Colonic mucosa (tissue), 4 donors: Measurements from ENCODE around the gene GALNT9. TPM values are rescaled to one million over a fixed set of nuclear protein-coding genes. Genes with fewer than 3 reads are reported as not detected.

Experiments
- DNase-seq: peaks from one replicate; pipeline ENCODE4 v3.0.0-alpha.2; 2020
- H3K27ac ChIP-seq: fragments of 200-600 bp; one replicate; pipeline ENCODE4 v1.8.0; 2021
- H3K27me3 ChIP-seq: fragments of 200-600 bp; one replicate; pipeline ENCODE4 v1.8.0; 2021
- H3K36me3 ChIP-seq: fragments of 200-600 bp; one replicate; pipeline ENCODE4 v1.8.0; 2021
- H3K4me1 ChIP-seq: fragments of 200-600 bp; one replicate; pipeline ENCODE4 v1.8.0; 2021; ENCODE audit warnings: mild to moderate bottlenecking
- H3K4me3 ChIP-seq: fragments of 200-600 bp; one replicate; pipeline ENCODE4 v1.8.0; 2021
- H3K9ac ChIP-seq, 2 donors: one replicate each; pipeline ENCODE4 v1.7.0; 2013; ENCODE audit warnings: control low read depth in 2 of 2, low read depth in 2 of 2, low read length in 2 of 2
- H3K9me3 ChIP-seq: fragments of 200-600 bp; one replicate; pipeline ENCODE4 v1.8.0; 2021
- intact Hi-C: fragments of 100-400 bp; cut with DNase I; formaldehyde crosslinking; loops from one replicate; pipeline ENCODE4 v1.14.1; 2022
- total RNA-seq, 2 donors: library from RNA; stranded (reverse); fragmentation: NEBNext Ultra II Directional in 1 of 2; extraction: Animal tissue kit (Norgen Biotek cat#: 25700) in 1 of 2; gene quantifications; one replicate each; pipeline ENCODE4 v1.2.1, GENCODE V29; 2021
- TF ChIP-seq, protein P1 (sequence below): fragments of 200-600 bp; IDR thresholded peaks from one replicate; pipeline ENCODE4 v1.8.0; 2022; ENCODE audit warnings: antibody characterized with exemption, mild to moderate bottlenecking
- donor health status: healthy.
- donor health status: DM: no; HTN: no; CAD: no.
- donor health status: DM: no; HTN: no; CAD: no.

GALNT9 gene
- total RNA-seq, 2 donors from 2014 or later: 0.45 TPM; not detected in 1

DNA sequence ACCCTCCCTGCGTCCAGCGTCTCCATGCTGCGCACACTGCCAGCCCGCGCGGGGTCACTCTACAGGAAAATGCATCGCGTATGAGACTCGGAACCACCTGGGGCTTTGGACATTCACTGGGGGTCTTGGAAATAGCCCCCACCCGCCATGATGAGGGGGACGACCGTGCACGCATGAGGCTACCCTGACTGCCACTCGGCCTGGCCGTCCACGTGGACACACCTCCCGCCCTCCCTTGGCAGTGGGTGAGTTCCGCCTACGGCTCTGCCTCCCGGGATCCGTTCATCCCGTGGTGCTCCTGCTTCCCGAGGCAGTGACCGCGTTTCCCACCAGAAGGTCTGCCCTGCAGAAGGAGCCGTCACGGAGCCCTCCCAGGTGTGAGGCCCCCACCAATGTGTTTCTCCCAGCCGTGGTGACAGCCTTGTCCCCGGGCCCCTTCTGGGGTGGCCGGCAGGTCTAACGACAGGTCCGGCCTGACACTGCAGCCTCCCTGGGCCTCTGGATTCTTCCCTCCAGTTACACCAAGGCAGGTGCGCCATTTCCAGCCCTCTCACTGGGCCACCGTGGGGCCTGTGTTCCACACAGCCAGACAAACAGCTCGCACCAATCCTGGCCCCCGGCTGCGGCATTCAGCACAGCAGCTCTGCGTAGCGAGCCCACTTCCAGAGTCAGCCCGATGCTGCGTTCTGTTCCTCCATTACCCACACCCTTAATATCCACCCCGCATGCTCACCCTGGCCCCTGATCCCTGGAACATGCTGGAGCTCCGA, 11.1 kb upstream of the GALNT9 start:
- Histone ChIP-seq H3K4me1 (no peaks in the 10 kb centered on the region), H3K27me3 (no peaks in the 10 kb centered on the region), H3K4me3 (no peak overlapping the region), H3K36me3 (no peaks in the 10 kb centered on the region), H3K9me3 (no peaks in the 10 kb centered on the region), H3K27ac (no peak overlapping the region), H3K9ac (no peak overlapping the region)
- TF ChIP-seq, protein P1, sequence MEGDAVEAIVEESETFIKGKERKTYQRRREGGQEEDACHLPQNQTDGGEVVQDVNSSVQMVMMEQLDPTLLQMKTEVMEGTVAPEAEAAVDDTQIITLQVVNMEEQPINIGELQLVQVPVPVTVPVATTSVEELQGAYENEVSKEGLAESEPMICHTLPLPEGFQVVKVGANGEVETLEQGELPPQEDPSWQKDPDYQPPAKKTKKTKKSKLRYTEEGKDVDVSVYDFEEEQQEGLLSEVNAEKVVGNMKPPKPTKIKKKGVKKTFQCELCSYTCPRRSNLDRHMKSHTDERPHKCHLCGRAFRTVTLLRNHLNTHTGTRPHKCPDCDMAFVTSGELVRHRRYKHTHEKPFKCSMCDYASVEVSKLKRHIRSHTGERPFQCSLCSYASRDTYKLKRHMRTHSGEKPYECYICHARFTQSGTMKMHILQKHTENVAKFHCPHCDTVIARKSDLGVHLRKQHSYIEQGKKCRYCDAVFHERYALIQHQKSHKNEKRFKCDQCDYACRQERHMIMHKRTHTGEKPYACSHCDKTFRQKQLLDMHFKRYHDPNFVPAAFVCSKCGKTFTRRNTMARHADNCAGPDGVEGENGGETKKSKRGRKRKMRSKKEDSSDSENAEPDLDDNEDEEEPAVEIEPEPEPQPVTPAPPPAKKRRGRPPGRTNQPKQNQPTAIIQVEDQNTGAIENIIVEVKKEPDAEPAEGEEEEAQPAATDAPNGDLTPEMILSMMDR: no peak
- no peak for DNase-seq
- intact Hi-C loops: no loop called here

DNA sequence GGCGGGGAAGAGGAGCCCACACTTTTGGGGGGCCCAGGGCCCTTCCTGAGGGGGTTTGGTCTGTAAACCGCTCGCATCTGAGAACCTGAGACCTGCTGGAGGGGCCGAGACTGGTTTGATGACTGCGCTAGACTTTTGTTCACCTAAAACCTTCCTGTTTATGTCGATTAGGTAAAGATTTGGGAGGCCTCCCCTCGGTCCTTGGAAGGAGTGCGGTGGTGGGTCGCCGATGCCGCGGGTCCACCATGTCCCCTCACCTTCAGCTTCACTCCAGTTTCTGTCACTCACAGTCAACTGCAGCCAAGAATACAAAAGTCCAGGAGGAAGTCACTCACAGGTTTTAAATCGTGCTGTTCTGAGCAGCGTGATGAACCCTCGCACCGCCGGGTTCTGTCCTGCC, 10.5 kb upstream of the GALNT9 start:
- Histone ChIP-seq H3K9ac (no peak overlapping the region), H3K36me3 (no peaks in the 10 kb centered on the region), H3K4me3 (no peak overlapping the region), H3K9me3 (no peaks in the 10 kb centered on the region), H3K27ac (no peak overlapping the region), H3K4me1 (no peaks in the 10 kb centered on the region), H3K27me3 (no peaks in the 10 kb centered on the region)
- no peak for DNase-seq
- intact Hi-C loops: no loop called here
- TF ChIP-seq, protein P1: no peak

DNA sequence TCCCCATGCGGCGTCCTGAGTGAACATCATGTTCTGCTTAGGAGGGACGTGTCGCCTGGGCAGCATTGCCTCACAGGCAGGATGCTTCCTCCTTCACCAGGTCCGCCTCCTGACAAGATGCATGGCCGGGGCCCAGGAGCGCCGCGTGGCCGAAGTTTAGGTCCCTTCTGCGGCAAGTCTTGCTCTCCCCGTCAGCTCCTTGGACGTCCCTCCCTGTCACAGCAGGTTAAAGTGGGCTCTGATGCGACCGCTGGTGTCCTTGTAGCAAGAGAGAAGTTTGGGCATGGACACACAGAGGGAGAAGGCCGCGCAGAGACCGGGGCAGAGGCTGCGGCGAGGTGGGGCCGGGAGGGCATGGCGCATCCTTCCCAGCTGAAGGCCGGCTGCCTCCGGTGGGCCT, 9.4 kb upstream of the GALNT9 start:
- Histone ChIP-seq H3K27ac (no peak overlapping the region), H3K4me3 (no peak overlapping the region), H3K36me3 (no peaks in the 10 kb centered on the region), H3K9me3 (no peaks in the 10 kb centered on the region), H3K9ac (no peak overlapping the region), H3K4me1 (no peaks in the 10 kb centered on the region), H3K27me3 (no peaks in the 10 kb centered on the region)
- no peak for DNase-seq
- intact Hi-C loops: no loop called here
- TF ChIP-seq, protein P1: no peak

DNA sequence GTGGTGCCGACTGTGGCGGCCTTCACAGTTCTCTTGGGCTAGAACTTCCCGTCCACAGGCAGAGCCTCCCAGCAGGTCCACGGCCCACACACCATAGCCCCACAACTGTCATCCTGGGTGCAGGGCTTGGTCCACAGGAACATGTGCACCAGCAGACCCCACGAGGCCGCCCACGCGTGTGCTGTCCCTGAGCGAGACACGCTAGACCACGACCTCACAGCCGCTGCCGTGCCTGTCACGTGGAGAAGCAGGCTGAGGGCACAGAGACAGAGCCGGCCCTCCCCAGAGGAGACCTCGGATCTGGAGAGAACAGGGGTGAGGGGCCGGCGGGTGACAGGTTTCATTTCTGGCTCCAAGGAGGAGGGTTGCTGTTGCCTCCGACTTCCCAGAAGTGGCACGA, 8.9 kb upstream of the GALNT9 start:
- DNase-seq: no peak
- intact Hi-C loops: no loop called here
- Histone ChIP-seq H3K27ac (no peak overlapping the region), H3K36me3 (no peaks in the 10 kb centered on the region), H3K4me1 (no peaks in the 10 kb centered on the region), H3K9me3 (no peaks in the 10 kb centered on the region), H3K4me3 (no peak overlapping the region), H3K27me3 (no peaks in the 10 kb centered on the region), H3K9ac (no peak overlapping the region)
- TF ChIP-seq, protein P1: no peak

DNA sequence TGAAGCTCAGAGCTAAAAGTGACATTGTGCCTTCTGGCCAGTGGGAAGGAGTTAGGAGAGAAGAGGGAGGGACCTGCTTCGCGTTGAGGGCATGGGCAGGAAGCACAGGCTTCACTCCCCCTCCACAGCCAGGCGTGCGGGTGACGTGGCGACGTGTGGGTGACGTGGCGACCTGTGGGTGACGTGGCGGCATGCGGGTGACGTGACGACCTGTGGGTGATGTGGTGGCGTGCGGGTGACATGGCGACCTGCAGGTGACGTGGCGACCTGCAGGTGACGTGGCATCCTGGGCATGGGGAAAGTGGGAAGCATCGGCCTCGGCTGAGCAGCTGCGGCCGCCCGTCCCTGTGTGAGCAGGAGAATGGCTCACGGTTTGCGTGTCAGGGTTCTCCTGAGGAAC, 8.2 kb upstream of the GALNT9 start:
- H3K4me3 ChIP-seq: no peak overlapping the region
- TF ChIP-seq, protein P1: no peak
- H3K27ac ChIP-seq: no peak overlapping the region
- no peak overlapping the region for H3K9ac ChIP-seq
- no peaks in the 10 kb centered on the region for H3K4me1 ChIP-seq
- H3K36me3 ChIP-seq: no peaks in the 10 kb centered on the region
- no peaks in the 10 kb centered on the region for H3K27me3 ChIP-seq
- no peak for DNase-seq
- intact Hi-C loops: no loop called here
- H3K9me3 ChIP-seq: no peaks in the 10 kb centered on the region
